ENCODE data around the gene MYLIP. TPM values are rescaled to one million over a fixed set of nuclear protein-coding genes. Genes with fewer than 3 reads are reported as not detected.

MYLIP gene
- 41.5 TPM for polyA plus RNA-seq (ENCODE audit: insufficient read length)

- peak; percentile 70 for DNase-seq (ENCODE audit: low read depth)
These were observed at the start of gene MYLIP for GRCh38 chr6:16128759-16129622. TSS of gene MYLIP (plus strand) at chr6:16129086. CDS start at chr6:16129323, 237 bp downstream.

- DNase-seq (ENCODE audit: low read depth) = no peak
These were observed 49.5 kb upstream of the MYLIP start for GRCh38 chr6:16079354-16079753.

GRCh38 chr6:16080204-16080603 is 48.7 kb upstream of the MYLIP start:
- no peak for DNase-seq (ENCODE audit: low read depth)

- DNase-seq (ENCODE audit: low read depth) = no peak
These were observed 47.6 kb upstream of the MYLIP start for GRCh38 chr6:16081326-16081725.

- no peak for DNase-seq (ENCODE audit: low read depth)
These were observed 46.5 kb upstream of the MYLIP start for GRCh38 chr6:16082361-16082760.

- DNase-seq (ENCODE audit: low read depth) = no peak
These were observed 41.9 kb upstream of the MYLIP start for GRCh38 chr6:16086965-16087364.

GRCh38 chr6:16087386-16087785 is 41.5 kb upstream of the MYLIP start:
- no peak for DNase-seq (ENCODE audit: low read depth)

GRCh38 chr6:16088409-16088808 is 40.5 kb upstream of the MYLIP start:
- DNase-seq (ENCODE audit: low read depth) = no peak

- DNase-seq (ENCODE audit: low read depth) = no peak
These were observed 39.4 kb upstream of the MYLIP start for GRCh38 chr6:16089232-16090062.

- DNase-seq (ENCODE audit: low read depth) = no peak
These were observed 38.4 kb upstream of the MYLIP start for GRCh38 chr6:16090452-16090851.

- no peak for DNase-seq (ENCODE audit: low read depth)
These were observed 38.0 kb upstream of the MYLIP start for GRCh38 chr6:16090920-16091319.

- DNase-seq (ENCODE audit: low read depth) = no peak
These were observed 36.7 kb upstream of the MYLIP start for GRCh38 chr6:16092140-16092539.

GRCh38 chr6:16092990-16093389 is 35.9 kb upstream of the MYLIP start:
- no peak for DNase-seq (ENCODE audit: low read depth)

GRCh38 chr6:16095180-16095579 is 33.7 kb upstream of the MYLIP start:
- DNase-seq (ENCODE audit: low read depth) = no peak

- DNase-seq (ENCODE audit: low read depth) = no peak
These were observed 31.3 kb upstream of the MYLIP start for GRCh38 chr6:16097382-16098171.

GRCh38 chr6:16098211-16098610 is 30.7 kb upstream of the MYLIP start:
- no peak for DNase-seq (ENCODE audit: low read depth)

- DNase-seq (ENCODE audit: low read depth) = no peak
These were observed 26.7 kb upstream of the MYLIP start for GRCh38 chr6:16102208-16102607.

GRCh38 chr6:16103722-16104121 is 25.2 kb upstream of the MYLIP start:
- DNase-seq (ENCODE audit: low read depth) = no peak

GRCh38 chr6:16104624-16105433 is 24.1 kb upstream of the MYLIP start:
- no peak for DNase-seq (ENCODE audit: low read depth)

GRCh38 chr6:16105854-16106253 is 23.0 kb upstream of the MYLIP start:
- no peak for DNase-seq (ENCODE audit: low read depth)
